GM11168 (cell line): ENCODE measurements around the gene HIPK2.

Experiments
- in situ Hi-C: fragments of 300-500 bp; cut with MboI; formaldehyde crosslinking; loops from one replicate; pipeline ENCODE4 v1.12.0; 2022; ENCODE audit warnings: low sequenced_read_pairs; ENCODE audit not compliant: unreplicated experiment

HIPK2 gene

GRCh38 chr7:139582130-139582650, 195.6 kb downstream of the HIPK2 start:
- in situ Hi-C loops = no loop called here

DNA sequence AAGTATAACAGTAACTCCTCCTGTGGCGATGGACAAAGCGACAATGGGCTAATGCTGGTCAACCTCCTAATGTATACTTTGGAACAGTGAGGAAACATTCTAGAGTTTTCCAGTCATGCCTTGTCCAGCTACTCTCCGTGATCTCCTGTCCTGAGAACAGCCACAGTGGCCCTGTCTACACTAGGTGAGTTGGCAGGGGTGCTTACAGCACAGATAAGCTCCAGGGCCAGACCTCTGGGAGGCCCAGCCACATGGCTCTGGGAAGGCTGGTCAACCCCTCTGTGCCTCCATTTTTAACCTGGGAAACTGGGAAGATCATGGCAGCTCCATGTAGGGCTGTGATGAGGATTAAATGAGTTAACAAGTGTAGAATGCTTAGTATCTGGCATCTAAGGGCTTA, 197.4 kb downstream of the HIPK2 start:
- in situ Hi-C loops = no loop called here

DNA sequence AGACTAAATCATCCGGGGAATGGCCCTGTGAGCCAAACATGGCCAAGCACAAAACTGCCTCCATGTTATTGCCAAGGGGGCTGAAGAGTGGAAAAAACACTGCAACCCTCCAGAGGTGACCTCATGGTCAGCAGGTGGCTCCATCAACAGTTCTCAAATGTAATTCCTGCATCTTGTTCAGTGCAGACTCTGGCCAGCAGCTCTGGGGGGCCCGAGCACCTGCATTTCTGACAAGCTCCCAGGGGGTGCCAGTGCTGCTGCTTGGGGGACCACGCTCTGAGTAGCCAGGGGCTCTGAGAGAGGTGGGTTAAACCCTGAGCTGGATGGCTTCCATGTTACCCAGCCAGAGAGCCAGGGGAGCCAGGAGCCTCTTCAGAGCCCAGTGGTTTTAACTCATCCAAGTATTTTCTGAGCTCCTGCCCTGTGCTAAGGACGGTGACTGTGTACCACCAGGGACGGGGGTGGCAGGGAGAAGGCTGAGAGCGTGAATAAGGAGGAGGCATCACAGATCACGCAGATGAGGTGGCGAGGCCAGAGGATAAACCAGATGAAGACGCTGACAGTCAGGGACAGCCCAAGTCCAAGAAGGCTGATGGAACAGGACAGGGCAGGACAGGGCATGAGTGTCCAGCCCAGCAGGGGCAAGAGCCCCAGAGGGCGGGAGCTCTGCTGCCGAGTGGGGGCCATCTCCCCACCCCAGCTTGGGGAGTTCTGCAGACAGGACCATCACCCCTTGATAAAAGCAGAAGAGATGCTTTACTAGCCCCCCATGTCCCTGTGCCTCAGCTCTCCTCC, 201.4 kb downstream of the HIPK2 start:
- in situ Hi-C loops = no loop called here

GRCh38 chr7:139575338-139575680, 202.5 kb downstream of the HIPK2 start:
- in situ Hi-C loops = no loop called here

- in situ Hi-C loops = no loop called here
Observed at GRCh38 chr7:139574618-139575337, 203.0 kb downstream of the HIPK2 start.

GRCh38 chr7:139573871-139574270, 203.9 kb downstream of the HIPK2 start:
- in situ Hi-C loops = no loop called here

- in situ Hi-C loops = no loop called here
Observed at GRCh38 chr7:139572704-139573385, 205.0 kb downstream of the HIPK2 start.

DNA sequence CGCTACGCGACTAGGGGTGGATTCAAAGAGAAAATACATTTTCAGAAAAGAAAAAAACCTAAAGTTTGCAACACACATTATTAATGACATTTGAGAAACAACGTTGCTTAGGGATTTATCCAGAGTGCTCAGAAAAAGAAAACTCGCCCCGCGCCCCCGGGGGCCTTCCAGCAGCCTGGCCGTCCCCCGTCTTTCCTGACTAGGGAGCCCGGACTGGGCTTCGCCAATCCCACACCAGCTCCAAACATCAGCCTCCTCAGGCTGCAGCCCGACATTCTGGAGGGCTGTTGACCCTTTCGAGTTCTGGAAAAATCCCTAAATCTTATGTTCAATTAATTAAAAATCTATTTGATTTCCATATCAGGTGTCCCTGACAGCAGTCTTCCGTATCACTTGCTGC, 205.7 kb downstream of the HIPK2 start:
- in situ Hi-C loops = no loop called here

GRCh38 chr7:139571651-139572050, 206.1 kb downstream of the HIPK2 start:
- in situ Hi-C loops = no loop called here

GRCh38 chr7:139571190-139571589, 206.6 kb downstream of the HIPK2 start:
- in situ Hi-C loops = no loop called here

DNA sequence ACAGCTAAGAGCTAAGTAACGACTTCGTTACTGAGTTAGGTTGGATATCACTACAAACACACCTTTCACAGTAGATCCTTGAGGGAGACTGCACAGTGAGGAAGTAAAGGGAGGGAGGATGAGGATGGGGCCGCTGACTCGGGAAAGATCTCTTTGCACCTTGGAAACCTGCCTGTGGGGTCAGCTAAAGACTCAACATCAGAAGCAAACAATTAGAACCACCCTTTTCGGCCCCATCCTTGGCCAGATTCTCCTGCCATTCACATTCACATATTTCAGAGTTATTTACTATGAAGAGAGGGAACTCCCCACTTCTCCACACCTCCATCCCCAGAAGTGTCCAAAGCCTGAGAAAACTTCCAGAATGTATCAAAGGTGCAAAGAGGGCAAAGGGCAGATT, 207.2 kb downstream of the HIPK2 start:
- in situ Hi-C loops = no loop called here

DNA sequence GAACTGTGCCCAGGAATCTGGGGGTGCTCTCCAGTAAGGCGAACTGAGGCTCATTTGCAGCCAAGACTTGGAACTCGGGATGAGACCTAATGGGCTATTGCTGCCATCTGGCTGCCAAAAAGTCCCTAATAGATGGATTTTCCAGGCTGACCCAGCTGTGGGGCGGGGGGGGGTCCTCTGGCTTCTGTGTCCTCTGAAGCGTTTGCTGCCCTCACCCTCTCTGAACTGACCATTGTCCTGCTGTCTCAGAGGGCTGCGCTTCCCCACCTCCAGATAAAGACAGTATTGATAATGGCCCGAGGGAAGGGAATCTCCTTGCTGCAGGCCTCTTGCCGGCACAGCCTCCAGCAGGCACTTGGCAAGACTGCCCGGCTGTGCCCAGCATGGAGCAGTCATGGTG, 207.7 kb downstream of the HIPK2 start:
- in situ Hi-C loops = no loop called here

DNA sequence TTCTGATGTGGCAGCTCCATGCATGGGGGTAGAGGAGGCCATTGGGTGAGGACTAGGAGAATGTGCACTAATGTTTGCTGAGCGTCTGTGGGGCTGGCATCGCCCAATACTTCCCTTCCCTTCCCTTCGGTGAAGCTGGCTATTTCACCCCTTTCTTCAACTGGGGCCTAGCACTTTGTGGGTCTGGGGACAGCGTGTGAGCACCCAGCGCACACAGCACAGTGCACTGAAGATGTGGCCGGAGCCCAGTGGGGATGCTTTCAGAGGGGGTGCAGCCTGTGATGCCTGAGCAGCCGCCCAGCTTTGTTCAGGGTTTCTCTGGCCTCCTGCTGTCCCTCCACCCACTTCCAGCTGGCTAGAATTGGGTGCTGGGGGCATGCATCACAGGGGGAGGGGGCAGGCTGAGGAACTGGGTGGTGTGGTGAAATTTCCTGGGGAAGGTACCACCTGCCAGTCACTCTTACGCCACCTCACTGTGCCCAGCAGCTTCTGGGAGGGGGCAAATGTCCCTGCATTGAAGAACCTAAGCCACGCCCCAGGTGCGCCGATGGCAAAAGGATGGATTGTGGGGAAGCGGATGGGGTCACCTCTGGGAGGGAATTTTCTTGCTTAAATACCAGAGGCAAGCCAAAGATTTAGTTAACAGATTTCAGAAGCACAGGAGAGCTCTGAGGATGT, 208.8 kb downstream of the HIPK2 start:
- in situ Hi-C loops = no loop called here

DNA sequence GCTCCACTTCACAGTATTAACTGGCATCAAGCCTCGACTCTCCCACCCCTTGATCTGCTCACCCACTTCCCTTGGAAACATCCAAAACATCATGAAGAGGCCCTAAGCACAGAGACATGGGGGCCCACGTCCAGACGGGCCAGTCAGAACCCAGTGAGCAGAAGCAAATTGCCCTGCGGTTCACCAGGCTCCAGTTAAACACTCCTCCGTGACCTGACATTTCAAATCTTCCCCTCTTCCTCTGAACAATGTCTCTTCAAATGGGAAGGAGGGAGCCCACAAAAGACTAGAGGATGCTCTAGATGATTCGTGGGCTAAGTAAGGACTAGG, 209.5 kb downstream of the HIPK2 start:
- in situ Hi-C loops = no loop called here

DNA sequence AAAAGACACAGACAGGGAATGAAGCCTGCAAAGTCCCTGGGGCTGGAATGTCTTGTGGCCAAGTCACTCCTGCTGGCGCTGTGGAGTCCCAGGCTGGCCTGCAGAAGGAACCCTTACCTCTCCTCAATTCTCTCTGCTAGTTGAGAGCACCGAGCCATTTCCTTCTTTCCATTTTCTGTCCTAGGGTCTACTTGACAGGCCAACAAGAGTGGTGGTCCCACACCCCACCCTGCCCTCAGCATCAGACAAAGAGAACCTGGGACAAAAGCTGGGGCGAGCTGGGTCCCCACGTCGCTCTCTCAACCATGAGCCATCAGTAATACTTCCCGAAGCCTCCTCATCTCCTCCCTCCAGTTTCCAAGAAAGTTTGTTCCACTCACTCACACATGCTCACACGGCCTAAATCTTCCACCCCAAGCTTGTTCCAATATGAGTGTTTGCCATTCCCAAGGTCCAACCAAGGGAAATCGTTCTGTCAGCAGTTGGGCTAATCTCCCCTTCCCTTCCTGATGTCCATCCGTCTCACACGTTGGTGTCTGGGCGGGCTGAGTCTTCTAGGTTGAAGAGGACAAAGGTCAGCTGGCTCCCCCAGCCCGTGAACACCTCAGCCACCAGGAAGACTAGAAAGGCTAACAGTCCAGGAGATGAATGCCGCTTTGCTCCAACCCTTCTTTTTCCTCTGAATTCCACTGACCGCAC, 210.0 kb downstream of the HIPK2 start:
- in situ Hi-C loops = no loop called here

- in situ Hi-C loops = no loop called here
Observed at GRCh38 chr7:139566736-139567646, 210.8 kb downstream of the HIPK2 start.

- in situ Hi-C loops = no loop called here
Observed at GRCh38 chr7:139566075-139566474, 211.7 kb downstream of the HIPK2 start.

- in situ Hi-C loops = no loop called here
Observed at GRCh38 chr7:139563856-139564255, 213.9 kb downstream of the HIPK2 start.

DNA sequence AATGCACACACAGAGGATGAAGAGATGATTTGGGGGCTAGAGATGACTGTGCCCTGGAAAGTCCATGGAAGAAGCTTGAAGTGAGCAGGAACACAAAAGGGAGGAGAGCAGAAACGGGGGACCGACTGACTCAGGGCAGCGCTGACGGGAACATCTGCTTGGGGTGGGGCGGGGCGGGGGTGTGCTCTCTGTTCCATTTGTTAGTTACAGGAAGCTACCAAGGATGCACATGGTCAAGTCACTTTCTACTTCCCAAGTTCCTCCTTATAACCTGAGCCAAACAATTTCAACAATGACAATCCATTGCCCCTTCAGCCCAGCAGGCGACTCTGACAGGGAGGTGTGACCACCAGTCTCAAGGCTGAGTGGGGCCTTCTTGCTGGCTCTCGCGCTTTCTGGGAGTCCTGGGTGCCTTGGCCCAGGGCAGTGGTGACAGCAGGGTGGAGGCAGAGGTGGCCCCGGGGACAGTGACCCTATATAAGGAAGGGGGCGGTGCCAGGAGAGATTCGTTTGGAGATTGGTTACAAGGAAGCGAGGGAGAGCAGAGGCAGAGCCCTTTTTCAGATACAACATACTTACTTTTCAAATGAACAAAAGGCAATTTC, 214.7 kb downstream of the HIPK2 start:
- in situ Hi-C loops = no loop called here
